Chondrocyte (in vitro differentiated cells): ENCODE data around the gene ACSF3. TPM values are rescaled to one million over a fixed set of nuclear protein-coding genes. Genes with fewer than 3 reads are reported as not detected.

Source experiments
- DNase-seq: peaks from one replicate; pipeline ENCODE4 v3.0.0; 2021; ENCODE audit warnings: mixed read lengths, low spot score
- H3K27ac Mint-ChIP-seq: one replicate; pipeline ENCODE4 v1.8.0; 2021; ENCODE audit warnings: mild to moderate bottlenecking, moderate library complexity, mixed read lengths; ENCODE audit not compliant: unreplicated experiment
- H3K27me3 Mint-ChIP-seq: 2 replicates; pipeline ENCODE4 v1.8.0; 2021; ENCODE audit warnings: low read depth, mixed read lengths
- H3K36me3 Mint-ChIP-seq: 2 replicates; pipeline ENCODE4 v1.8.0; 2021; ENCODE audit warnings: low read depth, mixed read lengths
- H3K4me1 Mint-ChIP-seq: 2 replicates; pipeline ENCODE4 v1.8.0; 2021; ENCODE audit warnings: low read depth, mild to moderate bottlenecking, mixed read lengths
- H3K4me3 Mint-ChIP-seq: one replicate; pipeline ENCODE4 v1.8.0; 2021; ENCODE audit warnings: mild to moderate bottlenecking, moderate library complexity, mixed read lengths; ENCODE audit not compliant: unreplicated experiment
- H3K9me3 Mint-ChIP-seq: 2 replicates; pipeline ENCODE4 v1.8.0; 2021; ENCODE audit warnings: low read depth, mixed read lengths
- total RNA-seq: library from RNA; stranded (reverse); gene quantifications from 3 replicates; pipeline ENCODE4 v1.2.1, GENCODE V29; 2021
- TF ChIP-seq, protein P1 (sequence below): fragments of 200-600 bp; sonication (generic); IDR thresholded peaks from 2 replicates; pipeline ENCODE4 v1.5.0; 2021; ENCODE audit warnings: antibody characterized with exemption, mild to moderate bottlenecking, moderate library complexity

The ACSF3 gene
- total RNA-seq, 1 donor from 2014 or later: 19.5 TPM

DNA sequence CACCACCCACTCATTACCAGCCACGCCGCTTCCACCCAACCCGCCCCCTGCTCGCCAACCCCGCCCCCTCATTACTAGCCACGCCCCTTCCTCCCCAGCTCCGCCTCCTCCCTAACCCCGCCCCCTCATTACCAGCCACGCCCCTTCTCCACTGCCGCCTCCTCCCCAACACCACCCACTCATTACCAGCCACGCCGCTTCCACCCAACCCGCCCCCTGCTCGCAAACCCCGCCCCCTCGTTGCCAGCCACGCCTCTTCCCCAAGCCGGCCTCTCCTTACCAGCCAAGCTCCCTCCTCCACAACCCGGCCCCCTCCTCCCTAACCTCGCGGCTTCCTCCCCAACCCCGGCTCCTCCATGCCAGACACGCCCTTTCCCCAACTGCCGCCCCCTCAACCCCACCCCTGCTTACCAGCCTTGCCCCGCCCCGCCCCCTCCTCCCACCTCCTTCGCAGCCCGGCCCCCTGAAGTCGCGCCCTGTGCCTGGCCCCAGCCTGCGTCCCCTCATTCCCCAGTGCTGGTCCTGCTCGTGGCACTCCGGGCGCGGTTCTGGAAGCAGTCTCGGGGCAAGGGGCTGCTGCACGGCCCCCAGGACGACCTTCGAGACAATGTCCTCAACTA, 99.4 kb downstream of the ACSF3 start:
- no peak overlapping the region for H3K27ac Mint-ChIP-seq
- DNase-seq: peak; percentile 91
- TF ChIP-seq, protein P1, sequence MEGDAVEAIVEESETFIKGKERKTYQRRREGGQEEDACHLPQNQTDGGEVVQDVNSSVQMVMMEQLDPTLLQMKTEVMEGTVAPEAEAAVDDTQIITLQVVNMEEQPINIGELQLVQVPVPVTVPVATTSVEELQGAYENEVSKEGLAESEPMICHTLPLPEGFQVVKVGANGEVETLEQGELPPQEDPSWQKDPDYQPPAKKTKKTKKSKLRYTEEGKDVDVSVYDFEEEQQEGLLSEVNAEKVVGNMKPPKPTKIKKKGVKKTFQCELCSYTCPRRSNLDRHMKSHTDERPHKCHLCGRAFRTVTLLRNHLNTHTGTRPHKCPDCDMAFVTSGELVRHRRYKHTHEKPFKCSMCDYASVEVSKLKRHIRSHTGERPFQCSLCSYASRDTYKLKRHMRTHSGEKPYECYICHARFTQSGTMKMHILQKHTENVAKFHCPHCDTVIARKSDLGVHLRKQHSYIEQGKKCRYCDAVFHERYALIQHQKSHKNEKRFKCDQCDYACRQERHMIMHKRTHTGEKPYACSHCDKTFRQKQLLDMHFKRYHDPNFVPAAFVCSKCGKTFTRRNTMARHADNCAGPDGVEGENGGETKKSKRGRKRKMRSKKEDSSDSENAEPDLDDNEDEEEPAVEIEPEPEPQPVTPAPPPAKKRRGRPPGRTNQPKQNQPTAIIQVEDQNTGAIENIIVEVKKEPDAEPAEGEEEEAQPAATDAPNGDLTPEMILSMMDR: no peak
- H3K4me1 Mint-ChIP-seq: no peaks in the 10 kb centered on the region
- H3K36me3 Mint-ChIP-seq: no peaks in the 10 kb centered on the region
- no peak overlapping the region for H3K4me3 Mint-ChIP-seq
- H3K9me3 Mint-ChIP-seq: no peaks in the 10 kb centered on the region
- H3K27me3 Mint-ChIP-seq: no peaks in the 10 kb centered on the region

DNA sequence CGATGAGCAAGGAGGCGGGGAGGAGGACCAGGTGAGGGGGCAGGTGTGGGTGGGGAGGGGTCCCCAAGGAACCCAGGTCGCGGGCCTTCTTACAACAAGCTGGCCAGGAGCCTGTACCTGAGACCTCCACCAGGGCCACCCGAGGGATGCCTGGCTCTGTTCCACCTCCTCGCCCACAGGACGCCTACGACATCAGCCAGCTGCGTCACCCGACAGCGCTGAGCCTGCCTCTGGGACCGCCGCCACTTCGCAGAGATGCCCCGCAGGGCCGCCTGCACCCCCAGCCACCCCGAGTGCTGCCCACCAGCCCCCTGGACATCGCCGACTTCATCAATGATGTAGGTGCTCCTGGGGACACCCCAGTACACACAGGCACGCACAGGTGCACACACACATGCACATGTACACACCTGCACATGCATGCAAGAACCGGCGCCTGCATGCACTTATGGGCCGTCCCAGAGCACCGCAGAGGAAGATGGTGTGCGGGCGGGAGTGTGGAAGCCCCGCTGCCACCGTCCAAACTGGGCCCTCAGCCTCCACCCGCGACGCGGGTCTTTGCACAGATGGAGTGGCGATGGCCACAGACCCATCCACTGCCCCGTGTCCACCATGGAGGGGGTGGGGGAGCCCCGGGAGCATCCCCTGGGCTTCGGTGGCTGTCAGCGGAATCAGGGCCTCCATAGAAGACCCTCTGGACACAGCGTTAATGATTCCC, 100.1 kb downstream of the ACSF3 start:
- no peaks in the 10 kb centered on the region for H3K36me3 Mint-ChIP-seq
- TF ChIP-seq, protein P1: no peak
- no peak overlapping the region for H3K27ac Mint-ChIP-seq
- H3K9me3 Mint-ChIP-seq: no peaks in the 10 kb centered on the region
- no peak overlapping the region for H3K4me3 Mint-ChIP-seq
- peaks cover under 1% of the 10 kb centered on the region for H3K27me3 Mint-ChIP-seq
- DNase-seq: peak; percentile 93
- no peaks in the 10 kb centered on the region for H3K4me1 Mint-ChIP-seq

DNA sequence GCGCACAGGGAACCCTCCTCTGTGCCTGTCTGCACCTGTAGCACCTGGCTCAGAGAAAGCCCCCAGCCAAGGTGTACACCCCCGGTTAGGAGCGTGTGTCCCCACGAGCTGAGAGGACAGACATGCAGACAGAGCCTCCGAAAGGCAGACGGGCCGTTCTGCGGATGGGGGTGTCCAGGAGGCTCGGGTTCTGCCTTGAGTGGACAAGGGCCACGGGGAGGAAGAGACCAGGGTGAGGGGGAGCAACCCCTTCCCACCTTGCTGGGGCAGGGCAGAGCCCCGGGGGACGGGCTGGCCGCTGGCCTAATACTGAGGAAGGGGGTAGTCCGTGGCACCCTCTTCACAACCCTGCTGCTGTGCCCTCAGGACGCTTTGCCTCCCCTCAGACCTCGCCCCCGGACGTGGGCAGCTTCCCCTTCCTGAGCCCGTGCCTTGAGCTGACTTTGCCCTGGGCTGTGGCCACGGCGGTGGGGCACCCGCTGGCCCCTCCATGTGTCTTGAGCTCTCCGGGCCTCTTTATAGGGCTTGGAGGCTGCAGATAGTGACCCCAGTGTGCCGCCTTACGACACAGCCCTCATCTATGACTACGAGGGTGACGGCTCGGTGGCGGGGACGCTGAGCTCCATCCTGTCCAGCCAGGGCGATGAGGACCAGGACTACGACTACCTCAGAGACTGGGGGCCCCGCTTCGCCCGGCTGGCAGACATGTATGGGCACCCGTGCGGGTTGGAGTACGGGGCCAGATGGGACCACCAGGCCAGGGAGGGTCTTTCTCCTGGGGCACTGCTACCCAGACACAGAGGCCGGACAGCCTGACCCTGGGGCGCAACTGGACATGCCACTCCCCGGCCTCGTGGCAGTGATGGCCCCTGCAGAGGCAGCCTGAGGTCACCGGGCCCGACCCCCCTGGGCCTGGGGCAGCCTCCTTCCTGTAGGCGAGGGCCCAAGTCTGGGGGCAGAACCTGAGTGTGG, 101.0 kb downstream of the ACSF3 start:
- Mint-ChIP-seq H3K4me3 (no peak overlapping the region), H3K27ac (no peak overlapping the region), H3K4me1 (no peaks in the 10 kb centered on the region), H3K9me3 (no peaks in the 10 kb centered on the region), H3K36me3 (no peaks in the 10 kb centered on the region), H3K27me3 (peaks cover 2% of the 10 kb centered on the region)
- DNase-seq: peak; percentile 92
- TF ChIP-seq, protein P1: no peak

DNA sequence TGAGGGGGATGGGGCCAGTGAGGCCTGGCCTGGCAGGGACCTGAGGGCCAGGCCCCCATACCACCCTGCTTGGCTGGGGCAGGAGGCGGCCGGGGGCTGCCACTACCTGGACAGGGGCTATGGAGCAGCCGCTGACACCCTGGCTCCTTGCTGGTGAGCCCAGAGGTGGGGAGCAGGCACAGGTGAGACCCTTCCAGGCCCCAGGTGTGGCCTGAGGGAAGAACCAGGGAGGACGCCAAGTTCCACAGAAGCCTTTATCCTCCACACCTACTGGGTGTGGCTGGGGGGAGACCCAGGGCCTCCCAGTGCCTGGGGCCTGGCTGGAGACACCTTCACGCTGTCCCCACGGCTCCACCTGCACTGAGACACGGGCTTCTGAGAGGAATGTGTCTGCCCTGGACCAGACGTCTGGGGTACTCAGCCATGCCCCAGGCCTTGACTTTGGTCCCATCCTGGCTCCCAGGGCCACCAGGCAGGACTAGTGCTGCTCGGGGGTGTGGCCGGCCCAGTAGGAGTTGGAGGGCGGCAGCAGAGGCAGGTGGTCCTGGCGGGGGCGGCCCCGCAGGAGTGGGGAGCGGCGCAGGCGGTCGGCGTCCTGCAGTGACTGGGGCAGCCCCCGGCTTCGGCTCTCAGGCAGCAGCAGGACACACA, 102.0 kb downstream of the ACSF3 start:
- Mint-ChIP-seq H3K9me3 (no peaks in the 10 kb centered on the region), H3K36me3 (no peaks in the 10 kb centered on the region), H3K27me3 (peaks cover 12% of the 10 kb centered on the region), H3K27ac (no peak overlapping the region), H3K4me1 (peaks cover 2% of the 10 kb centered on the region), H3K4me3 (no peak overlapping the region)
- DNase-seq: peak; percentile 84
- TF ChIP-seq, protein P1: no peak
